ENCODE measurements around the gene ANKK1.

ANKK1 gene

GRCh38 chr11:113447621-113448315 is 60.2 kb downstream of the ANKK1 start:
- DNase-seq: no peak
- TF ChIP-seq CTCF (IDR thresholded peaks at IDR 0.05): no peak
- intact Hi-C loops (cut with DNase I; ENCODE audit: low total_unique reads): no loop called here

GRCh38 chr11:113448316-113448677 is 60.7 kb downstream of the ANKK1 start:
- H3K27me3 ChIP-seq: peaks cover 0 to 19% of the 10 kb centered on the region in 2 donors
- DNase-seq: no peak
- H3K4me1 ChIP-seq: no peaks in the 10 kb centered on the region
- H3K4me3 ChIP-seq: no peak overlapping the region
- intact Hi-C loops (cut with DNase I; ENCODE audit: low total_unique reads): no loop called here
- no peak overlapping the region for H3K27ac ChIP-seq
- H3K36me3 ChIP-seq: no peaks in the 10 kb centered on the region
- H3K9me3 ChIP-seq: no peaks in the 10 kb centered on the region
- TF ChIP-seq CTCF (IDR thresholded peaks at IDR 0.05): no peak

More at GRCh38 chr11:113447621-113448315, 60.2 kb downstream of the ANKK1 start:
- no peak overlapping the region for H3K4me3 ChIP-seq
- H3K27me3 ChIP-seq: peaks cover 0 to 19% of the 10 kb centered on the region in 2 donors
- H3K27ac ChIP-seq: no peak overlapping the region
- H3K36me3 ChIP-seq: no peaks in the 10 kb centered on the region
- H3K4me1 ChIP-seq: no peaks in the 10 kb centered on the region
- H3K9me3 ChIP-seq: no peaks in the 10 kb centered on the region

- peaks cover 0 to 24% of the 10 kb centered on the region in 2 donors for H3K27me3 ChIP-seq
- DNase-seq: no peak
- intact Hi-C loops (cut with DNase I; ENCODE audit: low total_unique reads): no loop called here
- H3K4me3 ChIP-seq: no peak overlapping the region
- H3K36me3 ChIP-seq: no peaks in the 10 kb centered on the region
- H3K4me1 ChIP-seq: no peaks in the 10 kb centered on the region
- no peak for TF ChIP-seq CTCF (IDR thresholded peaks at IDR 0.05)
- H3K9me3 ChIP-seq: no peaks in the 10 kb centered on the region
- no peak overlapping the region for H3K27ac ChIP-seq
Observed at GRCh38 chr11:113449743-113450142, 62.2 kb downstream of the ANKK1 start.
